IMR-90 (cell line): ENCODE results near the gene C19orf85. TPM values are rescaled to one million over a fixed set of nuclear protein-coding genes. Genes with fewer than 3 reads are reported as not detected.

Experiments used
- ATAC-seq: fragments of 200-7000 bp; cut with Tn5 transposase; 2 replicates; pipeline ENCODE4 v1.9.1; 2020; ENCODE audit warnings: low read depth, mild to moderate bottlenecking, moderate library complexity
- BruUV-seq: library from RNA; stranded (reverse); fragments of 400-500 nt; replicated peaks from 2 replicates; lab custom pipeline; 2021; lab: Mats Ljungman, UMichigan
- CTCF ChIA-PET: fragments of 300-600 bp; formaldehyde crosslinking; extraction: SDS; loops from one replicate; lab custom pipeline; 2021; ENCODE audit warnings: antibody characterized with exemption; lab: Yijun Ruan, JAX
- POLR2A ChIA-PET: fragments of 300-600 bp; sonication (Branson Sonifier 250); formaldehyde crosslinking; loops from one replicate; lab custom pipeline; 2022; ENCODE audit warnings: antibody characterized with exemption; ENCODE audit not compliant: unreplicated experiment; lab: Charles Lee
- DNase-seq: peaks from one replicate; pipeline ENCODE4 v3.0.0; 2013
- H2AFZ ChIP-seq: replicated peaks from 2 replicates; pipeline ENCODE3; 2013; ENCODE audit warnings: low read length, mild to moderate bottlenecking; ENCODE audit not compliant: poor library complexity
- H2AK5ac ChIP-seq: 2 replicates; pipeline ENCODE4 v1.6.1; 2013; ENCODE audit warnings: low read depth, low read length, inconsistent platforms
- H2AK9ac ChIP-seq: replicated peaks from 2 replicates; pipeline ENCODE3; 2013; ENCODE audit warnings: mild to moderate bottlenecking, low read depth, low read length, moderate library complexity; ENCODE audit not compliant: poor library complexity
- H2BK120ac ChIP-seq: 2 replicates; pipeline ENCODE4 v1.6.1; 2013; ENCODE audit warnings: low read depth, low read length, inconsistent platforms
- H2BK15ac ChIP-seq: 3 replicates; pipeline ENCODE4 v1.6.1; 2013; ENCODE audit warnings: low read depth, low read length, inconsistent platforms
- H2BK20ac ChIP-seq: 2 replicates; pipeline ENCODE4 v1.6.1; 2013; ENCODE audit warnings: low read depth, mild to moderate bottlenecking, inconsistent platforms, low read length, moderate library complexity
- H2BK5ac ChIP-seq: 2 replicates; pipeline ENCODE4 v1.6.1; 2013; ENCODE audit warnings: mild to moderate bottlenecking, low read depth, low read length, inconsistent platforms; ENCODE audit not compliant: poor library complexity, severe bottlenecking
- H3K14ac ChIP-seq: replicated peaks from 2 replicates; pipeline ENCODE4 v1.6.1; 2013; ENCODE audit warnings: low read depth, low read length, inconsistent platforms
- H3K18ac ChIP-seq: 2 replicates; pipeline ENCODE4 v1.6.1; 2013; ENCODE audit warnings: low read depth, low read length, control low read depth
- H3K23ac ChIP-seq: 2 replicates; pipeline ENCODE4 v1.6.1; 2013; ENCODE audit warnings: low read depth, low read length, inconsistent platforms
- H3K27ac ChIP-seq: 2 replicates; pipeline ENCODE4 v1.5.1; 2013; ENCODE audit warnings: mild to moderate bottlenecking, control low read depth, low read length; ENCODE audit not compliant: insufficient read depth
- H3K27me3 ChIP-seq: 2 replicates; pipeline ENCODE4 v1.6.1; 2013; ENCODE audit warnings: low read length; ENCODE audit not compliant: control insufficient read depth, insufficient read depth
- H3K36me3 ChIP-seq: 2 replicates; pipeline ENCODE4 v1.6.1; 2013; ENCODE audit warnings: low read length, mixed read lengths; ENCODE audit not compliant: control insufficient read depth, insufficient read depth
- H3K4ac ChIP-seq: 2 replicates; pipeline ENCODE4 v1.6.1; 2013; ENCODE audit warnings: low read depth, low read length, inconsistent platforms
- H3K4me1 ChIP-seq: 2 replicates; pipeline ENCODE4 v1.6.1; 2013; ENCODE audit warnings: low read length, mixed read lengths; ENCODE audit not compliant: control insufficient read depth, insufficient read depth
- H3K4me2 ChIP-seq: 2 replicates; pipeline ENCODE4 v1.6.1; 2013; ENCODE audit warnings: low read depth, mild to moderate bottlenecking, control low read depth, low read length, moderate library complexity
- H3K4me3 ChIP-seq: 2 replicates; pipeline ENCODE4 v1.5.1; 2013; ENCODE audit warnings: low read depth, mild to moderate bottlenecking, control low read depth, low read length, moderate library complexity; ENCODE audit not compliant: insufficient read depth
- H3K56ac ChIP-seq: 2 replicates; pipeline ENCODE4 v1.6.1; 2013; ENCODE audit warnings: low read length, inconsistent platforms; ENCODE audit not compliant: insufficient read depth; ENCODE audit errors: extremely low read depth
- H3K79me1 ChIP-seq, 2 experiments: 2 replicates each; pipeline ENCODE4 v1.6.1; 2013; ENCODE audit warnings: low read length in 2 of 2, inconsistent platforms in 1 of 2, low read depth in 1 of 2
- H3K9ac ChIP-seq: 2 replicates; pipeline ENCODE4 v1.6.1; 2013; ENCODE audit warnings: low read depth, low read length, control low read depth
- H3K9me1 ChIP-seq: 2 replicates; pipeline ENCODE4 v1.6.1; 2013; ENCODE audit warnings: low read length, inconsistent platforms; ENCODE audit not compliant: insufficient read depth
- H3K9me3 ChIP-seq: 2 replicates; pipeline ENCODE4 v1.6.1; 2013; ENCODE audit warnings: low read length; ENCODE audit not compliant: control insufficient read depth, insufficient read depth
- H4K20me1 ChIP-seq: 2 replicates; pipeline ENCODE4 v1.6.1; 2013; ENCODE audit warnings: low read length, inconsistent platforms; ENCODE audit not compliant: insufficient read depth
- H4K5ac ChIP-seq: 2 replicates; pipeline ENCODE4 v1.6.1; 2013; ENCODE audit warnings: mild to moderate bottlenecking, low read depth, low read length, control low read depth
- H4K8ac ChIP-seq, 2 experiments: 2 replicates each; pipeline ENCODE4 v1.6.1; 2013; ENCODE audit warnings: low read depth in 2 of 2, low read length in 2 of 2, control low read depth in 1 of 2, inconsistent platforms in 1 of 2
- H4K91ac ChIP-seq: 2 replicates; pipeline ENCODE4 v1.6.1; 2013; ENCODE audit warnings: low read depth, low read length, inconsistent platforms; ENCODE audit not compliant: insufficient read depth
- BHLHE40 ChIP-seq: fragments of 150-350 bp; IDR thresholded peaks from 2 replicates; pipeline ENCODE4 v1.6.1; 2016; ENCODE audit warnings: mild to moderate bottlenecking, low read depth, low read length
- CEBPB ChIP-seq: IDR thresholded peaks from 2 replicates; pipeline ENCODE4 v1.6.1; 2012; ENCODE audit warnings: low read depth, low read length, improper control_type of control experiment
- CHD1 ChIP-seq: IDR thresholded peaks from 2 replicates; pipeline ENCODE4 v1.6.1; 2012; ENCODE audit warnings: low read depth, low read length, improper control_type of control experiment
- ELK1 ChIP-seq: fragments of 150-350 bp; IDR thresholded peaks from 2 replicates; pipeline ENCODE4 v1.6.1; 2016; ENCODE audit warnings: low read depth, mild to moderate bottlenecking, low read length, moderate library complexity, borderline replicate concordance
- FOS ChIP-seq: fragments of 150-350 bp; IDR thresholded peaks from 2 replicates; pipeline ENCODE4 v1.6.1; 2016; ENCODE audit warnings: low read depth, low read length
- MAFK ChIP-seq: IDR thresholded peaks from 2 replicates; pipeline ENCODE4 v1.6.1; 2012; ENCODE audit warnings: low read depth, low read length, improper control_type of control experiment
- MAZ ChIP-seq: IDR thresholded peaks from 2 replicates; pipeline ENCODE4 v1.6.1; 2012; ENCODE audit warnings: low read depth, mild to moderate bottlenecking, low read length, improper control_type of control experiment, moderate library complexity, borderline replicate concordance
- MXI1 ChIP-seq: IDR thresholded peaks from 2 replicates; pipeline ENCODE4 v1.6.1; 2012; ENCODE audit warnings: low read depth, mild to moderate bottlenecking, low read length, moderate library complexity, borderline replicate concordance
- NFE2L2 ChIP-seq: fragments of 150-350 bp; IDR thresholded peaks from 2 replicates; pipeline ENCODE4 v1.6.1; 2016; ENCODE audit warnings: low read depth, mild to moderate bottlenecking, low read length
- POLR2A ChIP-seq: IDR thresholded peaks from 2 replicates; pipeline ENCODE4 v1.6.1; 2012; ENCODE audit warnings: mild to moderate bottlenecking, low read depth, low read length
- RAD21 ChIP-seq: IDR thresholded peaks from 2 replicates; pipeline ENCODE4 v1.6.1; 2012; ENCODE audit warnings: low read length, improper control_type of control experiment
- RCOR1 ChIP-seq: IDR thresholded peaks from 2 replicates; pipeline ENCODE4 v1.6.1; 2012; ENCODE audit warnings: mild to moderate bottlenecking, low read length, improper control_type of control experiment; ENCODE audit not compliant: insufficient replicate concordance
- RFX5 ChIP-seq: IDR thresholded peaks from 2 replicates; pipeline ENCODE4 v1.8.0; 2012; ENCODE audit warnings: low read depth, mild to moderate bottlenecking, low read length, moderate library complexity
- SMC3 ChIP-seq: fragments of 150-350 bp; IDR thresholded peaks from 2 replicates; pipeline ENCODE4 v1.6.1; 2016; ENCODE audit warnings: low read depth, mild to moderate bottlenecking, antibody characterized with exemption, low read length, moderate library complexity
- USF2 ChIP-seq: fragments of 150-350 bp; IDR thresholded peaks from 2 replicates; pipeline ENCODE4 v1.6.1; 2017; ENCODE audit warnings: mild to moderate bottlenecking, antibody characterized with exemption, low read length, low read depth
- WGBS, 2 experiments: methylation state at CpG; one replicate each; pipeline versions ENCODE4 v1.1.5 to v1.1.7; 2013; ENCODE audit warnings: missing lambda C conversion rate in 2 of 2; ENCODE audit not compliant: insufficient read length in 1 of 2; ENCODE audit errors: extremely low coverage in 2 of 2; 5-methylcytosine and 5-hydroxymethylcytosine counted together
- dilution Hi-C: fragments of 300-500 bp; cut with HindIII; formaldehyde crosslinking; loops from one replicate; pipeline ENCODE4 v1.14.3; 2018; ENCODE audit warnings: low sequenced_read_pairs; ENCODE audit not compliant: unreplicated experiment
- in situ Hi-C: fragments of 300-500 bp; cut with MboI; formaldehyde crosslinking; loops from 3 replicates; pipeline ENCODE4 v1.14.3; 2019; ENCODE audit warnings: low sequenced_read_pairs, inconsistent platforms, mixed read lengths
- intact Hi-C: fragments of 100-400 bp; cut with micrococcal nuclease; formaldehyde crosslinking; loops from 2 replicates; pipeline ENCODE4 v1.10.0; 2022
- polyA plus RNA-seq, 3 experiments: library from polyadenylated mRNA; depleted of rRNA; stranded (reverse); fragments of >200 nt; gene quantifications; 2 replicates each; pipeline ENCODE4 v1.2.3, GENCODE V29; 2012; ENCODE audit warnings: low replicate concordance in 1 of 3
- total RNA-seq: library from RNA; depleted of rRNA; stranded (reverse); fragments of >200 nt; gene quantifications from 2 replicates; pipeline ENCODE4 v1.2.3, GENCODE V29; 2012
- TF ChIP-seq, protein P1 (sequence below): conservative IDR thresholded peaks from 2 replicates; pipeline ENCODE4 v1.5.1; 2012; ENCODE audit warnings: mild to moderate bottlenecking, low read depth, low read length, improper control_type of control experiment

Gene C19orf85
- total and polyA plus RNA-seq, 2 of the 4 experiments (the other 2 are of a cell fraction) = not detected

GRCh38 chr19:55478364-55478763, 13.8 kb upstream of the C19orf85 start:
- Histone ChIP-seq H3K9me1 (peaks cover 18% of the 10 kb centered on the region), H3K79me1 (peaks cover 14 to 36% of the 10 kb centered on the region in 2 experiments), H2AFZ (no peak overlapping the region), H2BK5ac (no peak overlapping the region), H4K8ac (no peak overlapping the region), H3K4me3 (no peak overlapping the region), H3K4me1 (peaks cover 9% of the 10 kb centered on the region), H2BK20ac (no peak overlapping the region), H3K14ac (no peak overlapping the region), H2AK5ac (peak overlapping the region; percentile 16; the same call in 1 of the 2 replicates), H3K9me3 (no peaks in the 10 kb centered on the region), H4K91ac (no peak overlapping the region), H3K36me3 (peaks cover 9% of the 10 kb centered on the region; the same call in 1 of the 2 replicates), H2BK15ac (no peak overlapping the region), H3K27ac (no peak overlapping the region), H3K9ac (no peak overlapping the region), H3K4me2 (no peak overlapping the region), H2BK120ac (no peak overlapping the region), H3K23ac (no peak overlapping the region), H4K5ac (no peak overlapping the region), H3K18ac (no peak overlapping the region), H4K20me1 (no peaks in the 10 kb centered on the region; the same call in 1 of the 2 replicates), H3K27me3 (no peaks in the 10 kb centered on the region), H3K4ac (no peak overlapping the region), H2AK9ac (peak overlapping the region; percentile 65), H3K56ac (no peak overlapping the region)
- DNase-seq (no peak), ATAC-seq (no peak)
- TF ChIP-seq NFE2L2 = no peak
- TF ChIP-seq RAD21 = no peak
- no peak for TF ChIP-seq USF2
- TF ChIP-seq MAZ = no peak
- TF ChIP-seq CHD1 = no peak
- TF ChIP-seq RCOR1 = no peak
- no peak for TF ChIP-seq ELK1
- TF ChIP-seq RFX5 = no peak
- no peak for TF ChIP-seq FOS
- no peak for TF ChIP-seq SMC3
- no peak for TF ChIP-seq POLR2A
- TF ChIP-seq CEBPB = no peak
- TF ChIP-seq, protein P1, sequence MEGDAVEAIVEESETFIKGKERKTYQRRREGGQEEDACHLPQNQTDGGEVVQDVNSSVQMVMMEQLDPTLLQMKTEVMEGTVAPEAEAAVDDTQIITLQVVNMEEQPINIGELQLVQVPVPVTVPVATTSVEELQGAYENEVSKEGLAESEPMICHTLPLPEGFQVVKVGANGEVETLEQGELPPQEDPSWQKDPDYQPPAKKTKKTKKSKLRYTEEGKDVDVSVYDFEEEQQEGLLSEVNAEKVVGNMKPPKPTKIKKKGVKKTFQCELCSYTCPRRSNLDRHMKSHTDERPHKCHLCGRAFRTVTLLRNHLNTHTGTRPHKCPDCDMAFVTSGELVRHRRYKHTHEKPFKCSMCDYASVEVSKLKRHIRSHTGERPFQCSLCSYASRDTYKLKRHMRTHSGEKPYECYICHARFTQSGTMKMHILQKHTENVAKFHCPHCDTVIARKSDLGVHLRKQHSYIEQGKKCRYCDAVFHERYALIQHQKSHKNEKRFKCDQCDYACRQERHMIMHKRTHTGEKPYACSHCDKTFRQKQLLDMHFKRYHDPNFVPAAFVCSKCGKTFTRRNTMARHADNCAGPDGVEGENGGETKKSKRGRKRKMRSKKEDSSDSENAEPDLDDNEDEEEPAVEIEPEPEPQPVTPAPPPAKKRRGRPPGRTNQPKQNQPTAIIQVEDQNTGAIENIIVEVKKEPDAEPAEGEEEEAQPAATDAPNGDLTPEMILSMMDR = no peak
- TF ChIP-seq BHLHE40 = no peak
- TF ChIP-seq MAFK = no peak
- TF ChIP-seq MXI1 = no peak
- 81% methylated on average over 10 of the region's 12 CpGs; no CpG with 5 or more reads in 1 of the 2 experiments for WGBS, 2 experiments
- dilution Hi-C loops (no loop called here), intact Hi-C loops (no loop called here), in situ Hi-C loops (loop anchor here (25.0 kb wide), 1 partner anchor 1016 kb away; the partner anchor contains the start of genes CDC42EP5 and LENG9)
- BruUV-seq = no TSS peak
- ChIA-PET POLR2A (no interaction called here), CTCF (no interaction called here)
